Measurements from ENCODE around the gene TREH. TPM values are rescaled to one million over a fixed set of nuclear protein-coding genes. Genes with fewer than 3 reads are reported as not detected.

Gene TREH
- total RNA-seq, 2 donors from 2014 or later, result not detected

- H3K4me3 ChIP-seq, result no peak overlapping the region
- no peak overlapping the region for H3K27ac ChIP-seq
- no peaks in the 10 kb centered on the region for H3K27me3 ChIP-seq
- no peaks in the 10 kb centered on the region for H3K4me1 ChIP-seq
- no peaks in the 10 kb centered on the region for H3K36me3 ChIP-seq
- no peak for TF ChIP-seq CTCF (IDR thresholded peaks at IDR 0.05)
- peaks cover 0 to 14% of the 10 kb centered on the region in 2 donors for H3K9me3 ChIP-seq
- DNase-seq (ENCODE audit: low spot score), result no peak
These were observed 6.6 kb downstream of the TREH start for GRCh38 chr11:118672846-118673245.

DNA sequence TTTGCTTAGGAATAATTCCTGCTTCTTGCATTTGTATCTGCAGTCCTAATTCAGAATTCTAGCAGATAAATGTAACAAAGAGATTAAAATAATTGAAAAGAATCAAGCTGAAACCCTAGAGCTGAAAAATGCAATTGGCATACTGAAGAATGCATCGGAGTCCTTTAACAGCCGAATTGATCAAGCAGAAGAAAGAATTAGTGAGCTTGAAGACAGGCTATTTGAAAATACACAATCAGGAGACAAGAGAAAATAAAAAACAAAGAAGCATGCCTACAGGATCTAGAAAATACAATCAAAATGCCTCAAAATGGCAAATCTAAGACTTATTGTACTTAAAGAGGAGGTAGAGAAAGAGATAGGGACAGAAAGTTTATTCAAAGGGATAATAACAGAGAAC lies 8.2 kb downstream of the TREH start:
- Histone ChIP-seq H3K9me3 (peaks cover 0 to 14% of the 10 kb centered on the region in 2 donors), H3K4me1 (no peaks in the 10 kb centered on the region), H3K36me3 (no peaks in the 10 kb centered on the region), H3K27ac (no peak overlapping the region), H3K27me3 (no peaks in the 10 kb centered on the region), H3K4me3 (no peak overlapping the region)
- no peak for TF ChIP-seq CTCF (IDR thresholded peaks at IDR 0.05)
- no peak for DNase-seq (ENCODE audit: low spot score)

DNA sequence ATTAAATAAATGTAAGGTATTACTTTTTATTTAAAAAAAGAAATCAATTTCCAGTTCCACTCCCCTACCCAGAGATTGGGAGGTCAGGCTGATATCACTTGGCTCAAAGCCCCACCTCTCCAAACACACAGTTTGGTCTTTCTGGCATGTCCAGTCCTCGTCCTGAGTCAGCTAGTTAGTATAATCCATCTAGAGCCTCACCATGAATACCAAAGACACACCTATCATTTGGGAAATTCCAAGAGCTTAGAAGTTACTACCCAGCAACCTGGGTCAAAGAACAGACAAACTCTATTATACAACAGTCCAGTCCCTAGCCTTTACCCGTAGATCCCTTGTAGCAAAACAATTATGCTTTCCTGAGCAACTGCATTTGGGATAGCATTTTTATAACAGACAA lies 9.4 kb downstream of the TREH start:
- Histone ChIP-seq H3K9me3 (peaks cover 0 to 14% of the 10 kb centered on the region in 2 donors), H3K27me3 (no peaks in the 10 kb centered on the region), H3K4me1 (no peaks in the 10 kb centered on the region), H3K36me3 (no peaks in the 10 kb centered on the region), H3K27ac (no peak overlapping the region), H3K4me3 (no peak overlapping the region)
- no peak for DNase-seq (ENCODE audit: low spot score)
- TF ChIP-seq CTCF (IDR thresholded peaks at IDR 0.05), result no peak

GRCh38 chr11:118666371-118666770 lies 13.1 kb downstream of the TREH start:
- no peaks in the 10 kb centered on the region for H3K4me1 ChIP-seq
- H3K27ac ChIP-seq, result no peak overlapping the region
- no peak for TF ChIP-seq CTCF (IDR thresholded peaks at IDR 0.05)
- H3K4me3 ChIP-seq, result no peak overlapping the region
- peaks cover 0 to 10% of the 10 kb centered on the region in 2 donors for H3K9me3 ChIP-seq
- no peaks in the 10 kb centered on the region for H3K36me3 ChIP-seq
- no peak for DNase-seq (ENCODE audit: low spot score)
- H3K27me3 ChIP-seq, result no peaks in the 10 kb centered on the region

- no peaks in the 10 kb centered on the region for H3K36me3 ChIP-seq
- no peaks in the 10 kb centered on the region for H3K9me3 ChIP-seq
- peaks cover 0 to 13% of the 10 kb centered on the region in 2 donors for H3K4me1 ChIP-seq
- no peak for DNase-seq (ENCODE audit: low spot score)
- no peak overlapping the region for H3K4me3 ChIP-seq
- no peaks in the 10 kb centered on the region for H3K27me3 ChIP-seq
- TF ChIP-seq CTCF (IDR thresholded peaks at IDR 0.05), result no peak
- H3K27ac ChIP-seq, result no peak overlapping the region
These were observed 15.5 kb downstream of the TREH start for GRCh38 chr11:118663902-118664301.

DNA sequence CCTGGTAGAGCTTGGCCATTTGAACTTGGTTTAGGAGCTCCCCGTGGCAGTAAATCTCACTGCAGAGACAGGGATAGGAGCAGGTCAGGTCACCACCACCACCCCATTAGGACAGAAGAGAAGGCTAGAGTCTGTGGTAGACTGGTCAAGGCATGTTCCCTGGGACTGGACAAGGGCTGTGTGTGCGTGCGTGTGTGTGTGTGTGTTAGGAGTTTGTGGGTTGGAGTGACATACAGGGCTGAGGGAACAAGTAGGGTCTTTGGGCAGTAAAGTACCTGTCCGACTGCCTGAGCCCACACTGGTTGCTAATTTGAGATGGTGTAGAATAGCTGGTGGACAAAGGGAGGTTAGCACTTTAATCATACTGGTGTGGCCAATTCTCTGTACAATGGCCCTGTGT lies 16.1 kb downstream of the TREH start:
- Histone ChIP-seq H3K36me3 (no peaks in the 10 kb centered on the region), H3K27me3 (no peaks in the 10 kb centered on the region), H3K9me3 (no peaks in the 10 kb centered on the region), H3K27ac (no peak overlapping the region), H3K4me3 (no peak overlapping the region), H3K4me1 (peaks cover 0 to 18% of the 10 kb centered on the region in 2 donors)
- no peak for DNase-seq (ENCODE audit: low spot score)
- TF ChIP-seq CTCF (IDR thresholded peaks at IDR 0.05), result no peak

Measured in right atrium auricular region (tissue), 2 donors.